GM12875 (cell line): Measurements from ENCODE around the gene HLCS.

Source experiments
- H3K4me3 ChIP-seq: one replicate; pipeline ENCODE4 v1.5.1; 2011; ENCODE audit warnings: low read depth, low read length, control low read depth
- TF ChIP-seq, protein P1 (sequence below): IDR thresholded peaks from 2 replicates; pipeline ENCODE4 v1.5.1; 2011; ENCODE audit warnings: low read depth, mild to moderate bottlenecking, control low read depth, inconsistent platforms, low read length, moderate library complexity, borderline replicate concordance; ENCODE audit not compliant: insufficient read depth

The HLCS gene

DNA sequence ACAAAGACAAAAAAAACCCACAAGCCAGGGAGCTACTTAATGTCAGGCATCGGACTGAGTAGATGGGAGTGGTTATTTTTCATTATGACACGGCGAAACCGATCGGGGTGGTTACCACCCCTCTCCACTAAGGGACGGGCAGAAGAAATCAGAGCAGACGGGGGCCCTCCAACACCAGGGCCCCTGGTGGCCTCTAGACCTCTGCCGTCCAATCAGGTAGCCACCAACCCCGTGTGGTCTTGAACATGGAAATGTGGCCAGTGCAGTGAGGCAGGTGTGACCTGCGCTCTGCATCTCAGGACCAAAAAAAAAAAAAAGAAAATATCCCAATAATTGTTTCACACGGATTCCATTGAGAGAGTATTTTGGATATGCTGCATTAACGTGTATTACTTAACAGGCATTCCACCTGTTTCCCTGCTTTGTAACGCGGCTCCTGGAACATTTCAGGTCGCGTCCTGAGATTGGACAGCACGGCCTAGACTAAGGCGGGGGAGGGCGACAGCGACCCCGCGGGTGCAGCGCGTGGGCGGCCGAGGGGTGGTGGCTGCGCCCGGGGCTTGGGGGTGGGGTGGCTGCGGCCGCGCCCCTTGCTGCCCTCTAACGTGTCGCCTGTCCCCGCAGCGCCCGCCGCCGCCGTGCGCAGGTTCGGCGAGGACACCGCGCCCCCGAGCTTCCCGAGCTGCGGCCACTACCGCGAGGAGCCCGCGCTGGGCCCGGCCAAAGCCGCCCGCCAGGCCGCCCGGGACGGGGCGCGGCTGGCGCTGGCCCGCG is 219.2 kb downstream of the HLCS start:
- TF ChIP-seq, protein P1, sequence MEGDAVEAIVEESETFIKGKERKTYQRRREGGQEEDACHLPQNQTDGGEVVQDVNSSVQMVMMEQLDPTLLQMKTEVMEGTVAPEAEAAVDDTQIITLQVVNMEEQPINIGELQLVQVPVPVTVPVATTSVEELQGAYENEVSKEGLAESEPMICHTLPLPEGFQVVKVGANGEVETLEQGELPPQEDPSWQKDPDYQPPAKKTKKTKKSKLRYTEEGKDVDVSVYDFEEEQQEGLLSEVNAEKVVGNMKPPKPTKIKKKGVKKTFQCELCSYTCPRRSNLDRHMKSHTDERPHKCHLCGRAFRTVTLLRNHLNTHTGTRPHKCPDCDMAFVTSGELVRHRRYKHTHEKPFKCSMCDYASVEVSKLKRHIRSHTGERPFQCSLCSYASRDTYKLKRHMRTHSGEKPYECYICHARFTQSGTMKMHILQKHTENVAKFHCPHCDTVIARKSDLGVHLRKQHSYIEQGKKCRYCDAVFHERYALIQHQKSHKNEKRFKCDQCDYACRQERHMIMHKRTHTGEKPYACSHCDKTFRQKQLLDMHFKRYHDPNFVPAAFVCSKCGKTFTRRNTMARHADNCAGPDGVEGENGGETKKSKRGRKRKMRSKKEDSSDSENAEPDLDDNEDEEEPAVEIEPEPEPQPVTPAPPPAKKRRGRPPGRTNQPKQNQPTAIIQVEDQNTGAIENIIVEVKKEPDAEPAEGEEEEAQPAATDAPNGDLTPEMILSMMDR: no peak
- H3K4me3 ChIP-seq: no peak overlapping the region

DNA sequence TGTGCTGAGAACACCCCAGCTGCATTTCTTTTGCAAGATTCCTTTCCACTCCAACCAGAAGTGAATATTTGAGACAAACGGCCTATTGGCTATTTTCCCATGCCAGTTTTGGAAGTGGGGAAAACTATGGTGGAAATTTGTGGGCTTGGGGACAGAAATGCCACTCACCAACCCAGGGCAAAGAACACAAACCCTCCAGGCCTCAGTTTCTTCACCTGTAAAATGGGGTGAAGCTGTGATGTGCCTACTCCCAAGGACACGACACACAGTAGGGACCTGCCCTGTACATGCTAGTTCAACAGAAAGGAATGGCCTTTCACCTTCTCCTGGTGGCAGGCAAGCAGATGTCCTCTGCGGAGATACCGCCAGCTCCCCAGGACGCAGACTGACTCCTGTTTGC is 221.0 kb downstream of the HLCS start:
- H3K4me3 ChIP-seq: no peak overlapping the region
- TF ChIP-seq, protein P1: no peak

DNA sequence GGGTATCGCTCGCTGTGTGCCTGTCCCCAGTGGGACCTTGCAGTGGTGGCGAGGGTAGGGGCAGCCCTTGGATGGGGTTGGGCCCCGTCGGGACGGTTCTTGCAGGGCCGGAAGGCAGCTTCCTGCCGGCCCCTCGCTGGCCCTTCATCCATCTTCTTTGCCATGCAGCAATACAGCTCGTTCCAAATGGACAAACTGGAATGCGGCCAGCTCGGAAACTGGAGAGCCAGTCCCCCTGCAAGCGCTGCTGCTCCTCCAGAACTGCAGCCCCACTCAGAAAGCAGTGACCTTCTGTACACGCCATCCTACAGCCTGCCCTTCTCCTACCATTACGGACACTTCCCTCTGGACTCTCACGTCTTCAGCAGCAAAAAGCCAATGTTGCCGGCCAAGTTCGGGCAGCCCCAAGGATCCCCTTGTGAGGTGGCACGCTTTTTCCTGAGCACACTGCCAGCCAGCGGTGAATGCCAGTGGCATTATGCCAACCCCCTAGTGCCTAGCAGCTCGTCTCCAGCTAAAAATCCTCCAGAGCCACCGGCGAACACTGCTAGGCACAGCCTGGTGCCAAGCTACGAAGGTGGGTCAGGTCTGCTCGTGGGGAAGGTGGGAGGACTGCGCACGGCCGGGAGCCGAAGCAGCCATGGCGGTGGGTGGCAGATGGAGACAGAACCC is 221.8 kb downstream of the HLCS start:
- no peak overlapping the region for H3K4me3 ChIP-seq
- TF ChIP-seq, protein P1: no peak

DNA sequence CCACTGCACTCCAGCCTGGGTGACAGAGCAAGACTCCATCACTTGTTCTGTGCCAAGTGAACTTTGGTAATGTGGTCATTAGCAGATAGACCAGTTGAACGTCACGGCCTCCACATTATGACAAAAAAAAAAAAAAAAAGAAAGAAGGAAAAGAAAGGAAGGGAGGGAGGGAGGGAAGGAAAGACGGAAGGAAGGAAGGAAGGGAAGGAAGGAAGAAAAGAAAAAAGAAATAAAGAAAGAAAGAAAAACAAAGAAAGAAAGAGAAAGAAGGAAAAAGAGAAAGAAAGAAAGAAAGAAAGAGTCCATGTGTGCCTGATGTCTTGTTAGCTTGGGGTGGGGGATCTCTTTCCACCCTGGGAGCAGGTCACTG is 222.3 kb downstream of the HLCS start:
- TF ChIP-seq, protein P1: no peak
- H3K4me3 ChIP-seq: no peak overlapping the region

DNA sequence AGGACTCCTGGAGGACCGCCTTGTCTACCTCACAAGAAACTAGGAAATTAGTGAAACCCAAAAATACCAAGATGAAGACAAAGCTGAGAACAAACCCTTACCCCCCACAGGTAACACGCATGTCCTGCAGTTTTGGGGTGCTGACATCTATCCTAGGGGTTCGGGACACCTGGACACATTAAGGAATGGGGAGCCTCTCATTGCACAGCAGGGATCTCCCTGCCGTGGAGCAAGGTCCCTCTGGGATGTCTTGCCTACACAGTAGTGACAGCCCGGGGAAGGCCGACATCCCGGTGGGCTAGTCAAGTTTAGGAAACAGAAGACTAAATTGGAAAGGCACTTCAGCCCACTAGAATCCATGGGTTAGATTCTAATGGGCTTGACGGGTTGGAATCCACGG is 223.0 kb downstream of the HLCS start:
- TF ChIP-seq, protein P1: no peak
- H3K4me3 ChIP-seq: no peak overlapping the region

DNA sequence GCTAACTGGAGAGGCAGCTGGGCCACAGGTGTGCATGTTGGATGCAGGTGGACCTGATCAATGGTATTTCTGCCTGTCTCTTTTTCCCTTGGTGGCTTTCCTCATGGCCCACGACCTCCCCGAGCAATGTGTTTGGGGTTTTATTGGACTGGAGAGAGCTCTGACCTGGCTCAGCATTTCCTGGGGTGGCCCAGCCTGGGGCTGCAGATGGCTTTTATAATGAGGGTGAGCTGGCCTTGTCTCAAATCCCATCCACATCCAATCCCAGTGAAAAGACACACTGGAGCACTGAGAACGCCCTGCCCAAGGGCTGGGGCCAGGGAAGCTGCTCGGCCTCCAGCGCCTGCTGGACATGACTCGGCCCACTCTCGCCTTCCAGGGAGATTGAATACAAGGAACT is 223.5 kb downstream of the HLCS start:
- no peak overlapping the region for H3K4me3 ChIP-seq
- TF ChIP-seq, protein P1: no peak

DNA sequence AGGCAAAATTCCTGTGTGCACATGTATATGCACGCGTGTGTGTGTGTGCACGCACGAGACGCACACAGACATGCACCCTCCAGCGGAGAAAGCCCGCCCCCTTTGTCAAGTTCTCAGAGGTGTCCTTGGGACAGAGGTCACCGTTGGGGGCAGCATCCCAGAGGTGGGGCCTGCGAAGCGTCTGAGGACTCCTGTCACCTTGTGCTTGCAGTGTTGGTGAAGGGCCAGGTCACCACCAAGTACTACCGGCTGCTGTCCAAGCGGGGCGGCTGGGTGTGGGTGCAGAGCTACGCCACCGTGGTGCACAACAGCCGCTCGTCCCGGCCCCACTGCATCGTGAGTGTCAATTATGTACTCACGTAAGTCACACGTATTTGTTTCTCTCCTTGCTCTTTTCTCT is 225.0 kb downstream of the HLCS start:
- TF ChIP-seq, protein P1: no peak

More for the DNA sequence above, 225.0 kb downstream of the HLCS start:
- H3K4me3 ChIP-seq: no peak overlapping the region
